HG02870 (cell line): ENCODE data around the gene ADTRP.
"Not testable (repeated sequence)": the region's sequence is repeated elsewhere in the genome, so short reads cannot be mapped to it uniquely, and the experiment has no call there.

ENCODE experiments used
- ATAC-seq: cut with Tn5 transposase; IDR thresholded peaks from one replicate; pipeline ENCODE4 v1.9.1; 2021; ENCODE audit warnings: mild to moderate bottlenecking, moderate library complexity; ENCODE audit not compliant: unreplicated experiment

Gene ADTRP

GRCh38 chr6:11804135-11804534 lies 25.5 kb upstream of the ADTRP start:
- ATAC-seq, result no peak

- no peak for ATAC-seq
Measured at GRCh38 chr6:11803591-11803971, 25.0 kb upstream of the ADTRP start.

- ATAC-seq, result no peak
Measured at GRCh38 chr6:11802886-11803590, 24.4 kb upstream of the ADTRP start.

- not testable (repeated sequence) for ATAC-seq
Measured at GRCh38 chr6:11800531-11800930, 21.9 kb upstream of the ADTRP start.

GRCh38 chr6:11798538-11798937 lies 19.9 kb upstream of the ADTRP start:
- ATAC-seq, result no peak

GRCh38 chr6:11798096-11798495 lies 19.5 kb upstream of the ADTRP start:
- no peak for ATAC-seq

GRCh38 chr6:11796829-11797228 lies 18.2 kb upstream of the ADTRP start:
- no peak for ATAC-seq

- no peak for ATAC-seq
Measured at GRCh38 chr6:11795403-11795802, 16.8 kb upstream of the ADTRP start.

- ATAC-seq, result no peak
Measured at GRCh38 chr6:11793277-11793676, 14.7 kb upstream of the ADTRP start.

- no peak for ATAC-seq
Measured at GRCh38 chr6:11791354-11792107, 12.9 kb upstream of the ADTRP start.

GRCh38 chr6:11789744-11790143 lies 11.1 kb upstream of the ADTRP start:
- no peak for ATAC-seq

- no peak for ATAC-seq
Measured at GRCh38 chr6:11788043-11788442, 9.4 kb upstream of the ADTRP start.

- peak; percentile 89 for ATAC-seq
Measured at GRCh38 chr6:11785774-11786579, 7.4 kb upstream of the ADTRP start.

GRCh38 chr6:11785415-11785773 lies 6.8 kb upstream of the ADTRP start:
- peak; percentile 49 for ATAC-seq

- no peak for ATAC-seq
Measured at GRCh38 chr6:11784341-11784740, 5.7 kb upstream of the ADTRP start.

GRCh38 chr6:11783524-11784064 lies 5.0 kb upstream of the ADTRP start:
- ATAC-seq, result no peak

- ATAC-seq, result no peak
Measured at GRCh38 chr6:11782524-11782923, 3.9 kb upstream of the ADTRP start.

- no peak for ATAC-seq
Measured at GRCh38 chr6:11780097-11780428, 1.5 kb upstream of the ADTRP start.

GRCh38 chr6:11779329-11780096 lies 910 bp upstream of the ADTRP start:
- ATAC-seq, result no peak

- no peak for ATAC-seq
Measured at GRCh38 chr6:11778036-11778435, 567 bp downstream of the ADTRP start.
